PC-3 (cell line): ENCODE data around the gene HEPACAM2.

Experiments
- EZH2 ChIP-seq: fragments of 300-600 bp; sonication (generic); IDR thresholded peaks from one replicate; pipeline ENCODE4 v1.6.1; 2017; ENCODE audit warnings: antibody characterized with exemption, mild to moderate bottlenecking, low read length; ENCODE audit not compliant: unreplicated experiment
- TF ChIP-seq, protein P1 (sequence below): fragments of 300-600 bp; sonication (generic); conservative IDR thresholded peaks from 2 replicates; pipeline ENCODE4 v1.5.1; 2017; ENCODE audit warnings: antibody characterized with exemption, low read depth, mild to moderate bottlenecking, low read length

DNA sequence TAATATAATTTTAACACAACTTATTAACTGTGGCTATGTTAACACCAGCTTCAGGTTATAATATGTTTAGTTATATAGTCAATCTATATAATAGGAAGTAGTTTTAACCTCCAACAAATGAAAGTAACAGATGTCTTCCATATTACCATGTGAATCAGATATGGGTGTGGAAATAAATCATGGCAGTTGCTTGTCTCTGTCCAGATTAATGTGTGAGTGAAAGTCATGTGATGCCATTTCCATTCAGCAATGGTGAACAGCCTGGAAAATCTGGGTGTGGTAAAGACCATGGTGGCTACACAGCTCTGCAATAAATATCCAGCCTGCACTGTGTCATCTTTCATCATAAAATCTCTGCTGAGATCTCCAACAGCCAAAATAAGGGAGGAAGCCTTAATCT, 27.8 kb downstream of the HEPACAM2 start:
- TF ChIP-seq, protein P1, sequence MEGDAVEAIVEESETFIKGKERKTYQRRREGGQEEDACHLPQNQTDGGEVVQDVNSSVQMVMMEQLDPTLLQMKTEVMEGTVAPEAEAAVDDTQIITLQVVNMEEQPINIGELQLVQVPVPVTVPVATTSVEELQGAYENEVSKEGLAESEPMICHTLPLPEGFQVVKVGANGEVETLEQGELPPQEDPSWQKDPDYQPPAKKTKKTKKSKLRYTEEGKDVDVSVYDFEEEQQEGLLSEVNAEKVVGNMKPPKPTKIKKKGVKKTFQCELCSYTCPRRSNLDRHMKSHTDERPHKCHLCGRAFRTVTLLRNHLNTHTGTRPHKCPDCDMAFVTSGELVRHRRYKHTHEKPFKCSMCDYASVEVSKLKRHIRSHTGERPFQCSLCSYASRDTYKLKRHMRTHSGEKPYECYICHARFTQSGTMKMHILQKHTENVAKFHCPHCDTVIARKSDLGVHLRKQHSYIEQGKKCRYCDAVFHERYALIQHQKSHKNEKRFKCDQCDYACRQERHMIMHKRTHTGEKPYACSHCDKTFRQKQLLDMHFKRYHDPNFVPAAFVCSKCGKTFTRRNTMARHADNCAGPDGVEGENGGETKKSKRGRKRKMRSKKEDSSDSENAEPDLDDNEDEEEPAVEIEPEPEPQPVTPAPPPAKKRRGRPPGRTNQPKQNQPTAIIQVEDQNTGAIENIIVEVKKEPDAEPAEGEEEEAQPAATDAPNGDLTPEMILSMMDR, result no peak
- no peak for TF ChIP-seq EZH2
